ENCODE results near the gene DNAI4. TPM values are rescaled to one million over a fixed set of nuclear protein-coding genes. Genes with fewer than 3 reads are reported as not detected.

Gene DNAI4
- total and polyA plus RNA-seq, 12 donors: 1.6 to 9.0 (median 4.3) TPM

DNA sequence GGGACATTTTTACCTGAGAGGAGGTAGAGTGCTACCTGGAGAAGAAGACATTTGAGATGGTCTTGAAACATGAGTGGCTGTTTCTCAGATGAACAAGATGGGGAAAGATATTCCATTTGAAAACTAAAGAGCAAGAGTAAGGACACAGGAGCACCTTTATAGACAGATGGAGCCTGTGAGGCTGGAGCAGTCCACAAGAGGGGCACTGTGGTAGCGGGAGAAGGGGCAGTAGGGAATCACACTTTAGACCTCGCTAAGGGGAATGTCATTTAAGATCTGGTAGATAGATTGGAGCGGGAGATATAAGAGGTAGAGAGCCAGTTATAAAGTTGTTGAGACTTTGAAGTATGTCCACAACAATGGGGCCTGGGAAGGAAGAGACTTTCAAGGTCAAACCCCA, 149.0 kb downstream of the DNAI4 start:
- 78 to 89% (median 85%) methylated on average over 3 of the region's 3 CpGs for WGBS, 4 donors
- TF ChIP-seq POLR2A (IDR thresholded peaks at IDR 0.05) (no peak), CTCF (IDR thresholded peaks at IDR 0.05) (no peak)
- Histone ChIP-seq H3K27ac (no peak overlapping the region), H3K9me3 (replicated peaks in 1 of 3) (no peaks in the 10 kb centered on the region), H3K36me3 (replicated peaks in 1 of 2) (no peaks in the 10 kb centered on the region), H3K27me3 (no peaks in the 10 kb centered on the region), H3K4me3 (no peak overlapping the region), H3K4me1 (replicated peaks in 1 of 2) (no peaks in the 10 kb centered on the region)
- DNase-seq: no peak
- intact Hi-C loops (cut with DNase I): loop anchor here in 1 of 2 donors (10.0 kb wide), 1 partner anchor 139 kb away; no protein-coding TSS in a partner anchor

DNA sequence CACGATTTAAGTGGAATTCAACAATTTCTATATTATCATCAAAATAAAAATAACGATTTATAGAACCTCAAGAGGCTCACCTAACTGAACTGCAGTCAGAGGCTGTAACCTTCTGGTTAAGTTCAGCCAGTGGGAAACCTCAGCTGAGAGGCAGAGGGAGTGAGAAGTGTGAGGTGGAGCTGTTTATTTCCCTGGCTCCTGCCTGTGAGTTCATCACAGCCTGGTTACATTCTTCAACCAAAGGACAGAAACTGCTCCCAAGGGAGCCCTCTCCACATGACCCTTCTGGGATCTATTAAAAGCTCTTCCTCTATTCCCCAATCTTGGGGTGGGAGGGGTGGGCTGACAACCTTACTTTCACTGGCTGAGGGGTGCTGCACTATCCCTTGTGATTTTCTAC, 150.2 kb downstream of the DNAI4 start:
- Histone ChIP-seq H3K4me1 (replicated peaks in 1 of 2) (no peaks in the 10 kb centered on the region), H3K9me3 (replicated peaks in 1 of 3) (no peaks in the 10 kb centered on the region), H3K4me3 (no peak overlapping the region), H3K36me3 (replicated peaks in 1 of 2) (no peaks in the 10 kb centered on the region), H3K27me3 (no peaks in the 10 kb centered on the region), H3K27ac (no peak overlapping the region)
- DNase-seq: no peak
- TF ChIP-seq CTCF (IDR thresholded peaks at IDR 0.05): no peak
- no peak for TF ChIP-seq POLR2A (IDR thresholded peaks at IDR 0.05)
- WGBS, 4 donors: 51 to 80% (median 63%) methylated on average over 2 of the region's 2 CpGs
- intact Hi-C loops (cut with DNase I): loop anchor here in 1 of 2 donors (10.0 kb wide), 1 partner anchor 140 kb away; no protein-coding TSS in a partner anchor

DNA sequence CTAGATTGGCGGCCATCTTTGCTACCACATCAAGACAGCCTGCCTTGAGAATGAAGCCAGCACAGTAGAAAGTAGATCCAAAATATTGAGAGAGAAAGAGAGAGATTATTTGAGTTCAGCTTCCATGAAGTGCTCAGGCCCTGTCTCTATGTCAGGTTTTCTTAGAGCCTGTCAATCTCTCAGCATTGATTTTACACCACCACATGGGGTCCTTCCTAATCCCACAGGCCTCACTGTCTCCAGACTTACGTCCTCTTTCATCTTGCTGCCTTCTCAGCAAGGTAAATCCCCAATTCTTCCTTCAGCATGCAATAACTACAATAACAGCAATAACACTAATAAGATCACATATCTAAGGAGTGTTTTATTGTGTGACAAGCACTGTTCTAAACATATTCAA, 151.4 kb downstream of the DNAI4 start:
- H3K36me3 ChIP-seq (replicated peaks in 1 of 2): no peaks in the 10 kb centered on the region
- no peaks in the 10 kb centered on the region for H3K9me3 ChIP-seq (replicated peaks in 1 of 3)
- H3K4me3 ChIP-seq: no peak overlapping the region
- H3K27ac ChIP-seq: no peak overlapping the region
- intact Hi-C loops (cut with DNase I): loop anchor here in 1 of 2 donors (10.0 kb wide), 1 partner anchor 142 kb away; no protein-coding TSS in a partner anchor
- H3K27me3 ChIP-seq: no peaks in the 10 kb centered on the region
- DNase-seq: no peak
- WGBS, 4 donors: 80 to 93% (median 90%) methylated on average over 2 of the region's 2 CpGs
- no peaks in the 10 kb centered on the region for H3K4me1 ChIP-seq (replicated peaks in 1 of 2)
- TF ChIP-seq POLR2A (IDR thresholded peaks at IDR 0.05) (no peak), CTCF (IDR thresholded peaks at IDR 0.05) (no peak)

DNA sequence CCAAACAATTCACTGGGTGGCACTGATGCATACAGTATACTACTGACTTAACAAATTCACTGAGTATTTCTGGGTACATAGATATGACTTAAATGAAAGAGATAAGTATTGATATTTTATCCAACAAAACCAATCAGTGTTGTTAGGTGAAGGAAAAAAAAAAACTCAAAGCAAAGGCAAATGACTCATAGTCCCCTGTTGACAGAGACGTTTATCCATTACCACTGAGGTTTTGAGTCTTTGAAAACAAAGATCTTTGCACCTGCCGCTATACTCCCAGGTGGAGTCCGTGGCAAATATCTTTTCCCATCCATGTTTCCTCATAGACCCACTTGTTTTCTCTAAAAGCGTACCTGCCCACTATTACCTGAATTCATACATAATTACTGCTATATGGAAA, 154.0 kb downstream of the DNAI4 start:
- intact Hi-C loops (cut with DNase I): loop anchor here in 1 of 2 donors (10.0 kb wide), 1 partner anchor 144 kb away; no protein-coding TSS in a partner anchor
- no peaks in the 10 kb centered on the region for H3K27me3 ChIP-seq
- no peak for TF ChIP-seq POLR2A (IDR thresholded peaks at IDR 0.05)
- no peak for TF ChIP-seq CTCF (IDR thresholded peaks at IDR 0.05)
- no peak overlapping the region for H3K27ac ChIP-seq
- DNase-seq: no peak
- H3K36me3 ChIP-seq (replicated peaks in 1 of 2): no peaks in the 10 kb centered on the region
- WGBS, 4 donors: 73 to 83% (median 80%) methylated on average over 4 of the region's 4 CpGs
- H3K4me3 ChIP-seq: no peak overlapping the region
- H3K4me1 ChIP-seq (replicated peaks in 1 of 2): no peaks in the 10 kb centered on the region
- no peaks in the 10 kb centered on the region for H3K9me3 ChIP-seq (replicated peaks in 1 of 3)
